WERI-Rb-1 (cell line): ENCODE results near the gene ATP6AP2.

Experiments
- DNase-seq: peaks from one replicate; pipeline ENCODE4 v3.0.0-alpha.2; 2020
- H3K27ac ChIP-seq: fragments of 250-450 bp; sonication (Bioruptor Pico); 2 replicates; pipeline ENCODE4 v1.5.1; 2020; ENCODE audit warnings: mild to moderate bottlenecking, moderate library complexity
- H3K27me3 ChIP-seq: fragments of 250-450 bp; sonication (Bioruptor Pico); 2 replicates; pipeline ENCODE4 v1.5.1; 2021; ENCODE audit warnings: mild to moderate bottlenecking, low read depth, moderate library complexity; ENCODE audit not compliant: insufficient read depth, severe bottlenecking
- H3K36me3 ChIP-seq: fragments of 250-450 bp; sonication (Bioruptor Pico); 2 replicates; pipeline ENCODE4 v1.5.1; 2020; ENCODE audit warnings: mild to moderate bottlenecking, moderate library complexity
- H3K4me3 ChIP-seq: 2 replicates; pipeline ENCODE4 v1.5.1; 2011; ENCODE audit warnings: low read depth, mild to moderate bottlenecking, control low read depth, low read length
- H3K9me3 ChIP-seq: fragments of 250-450 bp; sonication (Bioruptor Pico); 2 replicates; pipeline ENCODE4 v1.5.1; 2021; ENCODE audit warnings: mild to moderate bottlenecking, moderate library complexity; ENCODE audit not compliant: severe bottlenecking
- CTCF ChIP-seq: IDR thresholded peaks from 2 replicates; pipeline ENCODE4 v1.5.1; 2011; ENCODE audit warnings: low read depth, mild to moderate bottlenecking, control low read depth, inconsistent platforms, low read length

ATP6AP2 gene

GRCh38 chrX:40546870-40547269 is 33.9 kb upstream of the ATP6AP2 start:
- Histone ChIP-seq H3K27me3 (no peaks in the 10 kb centered on the region), H3K36me3 (no peaks in the 10 kb centered on the region), H3K27ac (no peak overlapping the region), H3K4me3 (no peak overlapping the region), H3K9me3 (no peaks in the 10 kb centered on the region)
- DNase-seq: no peak
- no peak for TF ChIP-seq CTCF

GRCh38 chrX:40550066-40550465 is 30.7 kb upstream of the ATP6AP2 start:
- TF ChIP-seq CTCF: no peak
- H3K36me3 ChIP-seq: no peaks in the 10 kb centered on the region
- no peaks in the 10 kb centered on the region for H3K9me3 ChIP-seq
- DNase-seq: peak; percentile 94
- H3K27me3 ChIP-seq: no peaks in the 10 kb centered on the region
- H3K27ac ChIP-seq: peak overlapping the region; percentile 83
- H3K4me3 ChIP-seq: no peak overlapping the region

GRCh38 chrX:40552768-40553167 is 28.0 kb upstream of the ATP6AP2 start:
- peak; percentile 37; the same call in 1 of the 2 replicates for TF ChIP-seq CTCF
- DNase-seq: peak; percentile 38
- H3K9me3 ChIP-seq: no peaks in the 10 kb centered on the region
- H3K4me3 ChIP-seq: no peak overlapping the region
- H3K27me3 ChIP-seq: no peaks in the 10 kb centered on the region
- no peaks in the 10 kb centered on the region for H3K36me3 ChIP-seq
- no peak overlapping the region for H3K27ac ChIP-seq

- Histone ChIP-seq H3K9me3 (no peaks in the 10 kb centered on the region), H3K27me3 (no peaks in the 10 kb centered on the region), H3K4me3 (no peak overlapping the region), H3K27ac (no peak overlapping the region), H3K36me3 (no peaks in the 10 kb centered on the region)
- no peak for DNase-seq
- no peak for TF ChIP-seq CTCF
Observed at GRCh38 chrX:40558590-40558989, 22.2 kb upstream of the ATP6AP2 start.

- Histone ChIP-seq H3K36me3 (no peaks in the 10 kb centered on the region), H3K4me3 (no peak overlapping the region), H3K27me3 (no peaks in the 10 kb centered on the region), H3K27ac (no peak overlapping the region), H3K9me3 (no peaks in the 10 kb centered on the region)
- no peak for TF ChIP-seq CTCF
- no peak for DNase-seq
Observed at GRCh38 chrX:40563784-40564183, 17.0 kb upstream of the ATP6AP2 start.

- no peak for TF ChIP-seq CTCF
- no peak for DNase-seq
- H3K27me3 ChIP-seq: no peaks in the 10 kb centered on the region
- no peak overlapping the region for H3K27ac ChIP-seq
- H3K9me3 ChIP-seq: no peaks in the 10 kb centered on the region
- H3K36me3 ChIP-seq: no peaks in the 10 kb centered on the region
- H3K4me3 ChIP-seq: no peak overlapping the region
Observed at GRCh38 chrX:40564447-40564846, 16.3 kb upstream of the ATP6AP2 start.
